ENCODE measurements around the gene TMEM59.
"Not testable (repeated sequence)": the region's sequence is repeated elsewhere in the genome, so short reads cannot be mapped to it uniquely, and the experiment has no call there.

The TMEM59 gene

DNA sequence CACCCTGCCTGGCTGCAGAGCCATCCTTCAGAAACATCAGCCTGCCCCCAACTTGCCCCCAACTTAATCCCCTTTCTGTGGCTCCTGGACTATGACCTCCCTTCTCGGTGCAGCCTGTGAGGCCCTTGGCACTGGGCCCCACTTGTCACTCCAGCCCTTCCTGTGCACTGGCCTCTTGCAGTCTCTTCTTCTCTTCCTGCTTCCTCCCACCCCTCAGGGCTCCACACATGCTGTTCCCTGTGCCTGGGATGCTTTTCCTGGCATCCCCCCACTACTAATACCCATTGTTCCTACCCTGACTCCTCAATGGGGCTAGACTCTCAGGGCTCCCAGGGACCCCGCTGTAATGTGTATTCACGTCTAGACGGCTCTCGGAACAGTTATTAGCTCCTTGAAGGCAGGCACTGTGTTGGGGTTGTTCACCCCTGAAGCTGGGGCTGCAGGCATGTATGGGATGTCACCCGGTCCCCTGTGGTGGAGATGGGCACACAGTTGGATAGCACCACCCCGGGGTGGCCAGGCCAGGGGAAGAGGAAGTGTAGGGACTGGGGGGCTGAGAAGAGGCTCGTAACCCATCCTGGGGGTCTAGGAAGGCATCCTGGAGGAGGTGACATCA, 39.5 kb downstream of the TMEM59 start:
- FAIRE-seq (no peak), DNase-seq (ENCODE audit: insufficient read length, low spot score) (no peak)
- no peak for TF ChIP-seq POLR2A (IDR thresholded peaks at IDR 0.05; ENCODE audit: low read depth, low read length)

DNA sequence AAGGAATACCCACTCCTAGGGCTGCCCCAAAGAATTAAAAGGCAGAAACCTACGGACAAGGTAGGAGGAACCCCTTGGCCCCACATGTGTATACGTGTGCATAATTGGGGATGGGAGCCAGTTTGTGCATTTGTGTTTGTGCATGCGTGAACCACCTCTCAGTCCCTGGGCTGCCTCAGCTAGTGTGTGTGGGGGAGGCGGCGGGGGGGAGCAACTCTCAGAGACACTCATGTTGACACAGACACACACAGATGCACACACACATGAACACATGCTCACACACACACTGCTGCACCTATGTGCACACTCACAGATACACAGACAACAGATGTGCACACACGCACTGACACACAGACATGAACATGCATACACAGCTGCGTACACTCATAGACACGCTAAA, 40.1 kb downstream of the TMEM59 start:
- DNase-seq (ENCODE audit: insufficient read length, low spot score) (no peak), FAIRE-seq (no peak)
- TF ChIP-seq POLR2A (IDR thresholded peaks at IDR 0.05; ENCODE audit: low read depth, low read length), result no peak

DNA sequence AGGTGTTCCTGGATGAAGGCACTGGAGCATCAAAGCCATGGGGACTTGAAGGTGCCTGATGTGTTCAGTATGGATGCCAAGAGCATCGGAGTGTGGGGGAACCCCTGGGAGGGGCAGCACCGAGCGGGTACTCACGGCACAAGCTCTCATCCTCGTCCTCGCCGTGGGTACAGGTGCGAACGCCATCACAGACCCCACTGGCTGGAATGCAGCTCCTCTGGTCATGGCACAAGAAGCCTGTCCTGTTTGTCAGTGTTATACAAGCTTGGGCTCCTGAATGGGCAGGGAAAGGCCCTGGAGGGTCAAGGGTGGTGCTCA, 41.0 kb downstream of the TMEM59 start:
- no peak for FAIRE-seq
- TF ChIP-seq POLR2A (IDR thresholded peaks at IDR 0.05; ENCODE audit: low read depth, low read length), result no peak
- DNase-seq (ENCODE audit: insufficient read length, low spot score), result no peak

DNA sequence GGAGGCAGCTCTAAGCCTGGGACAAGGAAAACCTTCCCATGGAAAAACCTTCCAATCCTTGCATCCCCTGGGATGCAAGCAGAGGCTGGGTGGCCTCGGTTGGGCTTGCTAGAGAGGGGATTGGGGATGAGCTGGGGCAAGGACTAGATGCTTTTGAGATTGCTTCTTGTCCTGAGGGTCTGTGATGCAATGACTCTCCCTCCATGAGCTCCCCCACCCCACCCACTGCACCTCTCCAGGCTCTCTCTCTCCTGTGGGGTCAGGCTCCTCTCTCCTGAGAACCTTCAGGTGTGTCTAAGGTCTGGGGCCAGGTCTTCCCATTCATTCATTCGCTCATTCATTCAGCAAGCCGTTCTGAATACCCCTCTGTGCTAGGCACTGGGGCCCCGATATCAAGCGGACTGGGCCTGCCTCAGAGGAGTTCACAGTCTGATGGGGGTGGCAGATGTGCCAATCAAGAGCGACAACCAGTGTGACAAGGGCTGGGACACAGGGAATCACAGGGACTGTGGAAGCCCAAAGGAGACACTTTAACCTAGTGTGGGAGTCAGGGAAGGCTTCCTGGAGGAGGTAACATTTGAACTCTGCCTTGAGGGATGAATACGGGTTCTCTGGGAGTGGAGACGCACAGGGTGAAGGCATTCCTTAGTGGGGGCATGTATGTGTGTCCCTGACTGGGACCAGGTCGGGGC, 41.5 kb downstream of the TMEM59 start:
- no peak for TF ChIP-seq POLR2A (IDR thresholded peaks at IDR 0.05; ENCODE audit: low read depth, low read length)
- DNase-seq (ENCODE audit: insufficient read length, low spot score) (no peak), FAIRE-seq (no peak)

DNA sequence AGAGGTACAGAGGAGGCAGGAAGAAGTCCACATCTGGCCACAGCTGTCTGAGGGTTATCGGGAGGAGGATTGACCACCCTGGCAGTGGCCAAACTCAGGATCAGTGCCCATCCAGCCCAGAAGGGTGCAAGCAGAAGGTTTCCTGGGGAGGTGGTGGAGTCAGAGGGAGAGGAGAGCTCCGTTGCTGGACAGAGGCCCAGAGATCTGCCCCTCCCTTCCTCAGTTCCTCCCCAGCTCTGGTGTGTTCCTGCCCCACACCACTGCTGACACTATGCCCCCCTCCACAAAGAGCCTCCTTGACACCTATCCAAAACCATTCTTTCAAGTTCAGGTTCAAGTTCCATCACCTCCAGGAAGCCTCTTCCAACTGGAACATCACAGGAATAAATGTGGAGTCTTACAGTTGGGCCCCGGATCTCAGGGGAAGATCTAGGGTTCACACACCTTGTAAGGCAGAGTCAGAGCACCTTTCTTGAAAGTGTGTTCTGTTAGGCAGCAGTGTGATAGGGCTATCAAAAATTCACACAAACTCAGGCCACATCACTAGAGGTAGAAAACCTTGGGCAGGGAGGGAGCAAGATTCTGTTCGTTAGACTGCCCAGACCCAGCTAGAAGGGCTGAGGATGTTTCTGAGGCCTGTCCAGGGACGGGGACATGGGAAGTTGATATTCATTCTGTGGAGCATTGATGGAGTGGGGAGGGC, 42.4 kb downstream of the TMEM59 start:
- no peak for FAIRE-seq
- DNase-seq (ENCODE audit: insufficient read length, low spot score), result no peak
- TF ChIP-seq POLR2A (IDR thresholded peaks at IDR 0.05; ENCODE audit: low read depth, low read length), result no peak

DNA sequence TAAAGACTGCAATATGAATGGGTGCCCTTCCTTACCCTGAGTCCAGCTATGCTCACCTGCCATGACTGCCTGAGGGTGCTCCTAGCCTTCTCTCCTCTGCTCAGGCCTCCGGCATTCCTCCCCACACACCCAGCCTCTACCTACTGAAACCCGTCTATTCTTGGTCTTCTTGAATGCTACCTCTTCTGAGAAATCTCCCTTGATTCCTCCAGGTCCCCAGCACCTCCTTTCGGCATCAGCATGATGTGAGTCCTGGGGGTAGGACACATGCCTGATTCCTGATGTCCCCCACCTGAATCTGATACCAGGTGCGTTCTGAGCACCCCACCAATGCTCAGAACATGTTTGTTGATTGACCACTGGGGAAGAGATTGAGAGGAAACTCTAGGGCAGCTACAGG, 43.6 kb downstream of the TMEM59 start:
- DNase-seq (ENCODE audit: insufficient read length, low spot score), result no peak
- TF ChIP-seq POLR2A (IDR thresholded peaks at IDR 0.05; ENCODE audit: low read depth, low read length), result no peak
- FAIRE-seq, result no peak

DNA sequence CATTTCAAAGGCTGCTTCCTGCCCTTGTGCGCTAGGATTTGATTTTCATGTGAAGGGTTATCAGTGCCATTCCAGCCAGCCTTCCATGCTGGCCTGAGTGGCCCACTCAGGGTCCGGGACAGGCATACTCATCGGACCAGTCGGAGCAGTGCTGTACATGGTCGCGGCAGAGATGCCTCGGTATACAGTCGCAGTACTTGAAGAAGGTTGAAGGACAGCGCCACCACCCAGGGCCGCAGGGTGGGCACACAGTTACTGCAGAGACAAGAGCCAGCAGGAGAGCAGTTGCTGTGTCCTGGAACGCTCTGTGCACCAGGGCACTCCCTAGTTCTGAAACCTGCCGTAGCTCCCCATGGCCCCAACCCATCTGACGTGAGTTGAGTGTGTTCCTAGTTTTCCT, 44.1 kb downstream of the TMEM59 start:
- FAIRE-seq, result no peak
- no peak for DNase-seq (ENCODE audit: insufficient read length, low spot score)
- TF ChIP-seq POLR2A (IDR thresholded peaks at IDR 0.05; ENCODE audit: low read depth, low read length), result no peak

DNA sequence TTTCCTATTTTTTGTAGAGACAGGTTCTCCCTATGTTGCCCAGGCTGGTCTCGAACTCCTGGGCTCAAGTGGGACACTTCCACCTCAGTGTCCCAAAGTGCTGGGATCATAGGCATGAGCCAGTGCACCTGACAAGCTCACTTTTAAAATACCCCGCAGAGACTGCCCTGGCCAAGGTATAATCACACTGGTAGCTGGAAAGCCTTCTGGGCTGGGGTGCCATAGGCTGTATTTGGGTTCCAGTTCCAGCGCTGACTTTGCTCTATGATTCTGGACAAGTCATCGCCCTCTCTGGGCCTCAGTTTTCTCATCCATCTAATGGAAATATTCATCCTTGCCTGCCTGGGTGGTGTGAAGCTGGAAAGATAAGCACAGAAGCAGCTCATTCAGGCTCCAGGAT, 45.4 kb downstream of the TMEM59 start:
- DNase-seq (ENCODE audit: insufficient read length, low spot score) (no peak), FAIRE-seq (no peak)
- no peak for TF ChIP-seq POLR2A (IDR thresholded peaks at IDR 0.05; ENCODE audit: low read depth, low read length)

DNA sequence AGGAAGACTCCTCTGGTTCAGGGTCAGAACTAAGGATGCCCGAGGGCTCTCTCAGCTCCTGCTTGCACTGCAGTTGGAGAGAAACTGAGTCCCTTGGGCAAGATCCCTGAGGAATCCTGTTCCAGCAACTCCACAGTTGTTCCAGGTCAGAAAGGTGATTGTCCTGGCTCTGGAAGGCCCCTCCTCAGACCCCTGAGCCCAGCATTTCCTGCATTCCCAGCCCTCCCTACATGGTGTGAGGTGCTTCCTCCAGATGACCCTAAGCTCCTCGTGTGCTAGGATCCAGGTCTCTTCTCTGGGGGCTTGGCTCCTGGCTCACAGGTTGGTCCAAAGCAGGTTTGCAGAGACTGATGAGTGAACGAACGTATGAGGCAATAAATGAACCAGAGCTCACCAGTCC, 46.5 kb downstream of the TMEM59 start:
- DNase-seq (ENCODE audit: insufficient read length, low spot score) (no peak), FAIRE-seq (no peak)
- TF ChIP-seq POLR2A (IDR thresholded peaks at IDR 0.05; ENCODE audit: low read depth, low read length), result no peak

DNA sequence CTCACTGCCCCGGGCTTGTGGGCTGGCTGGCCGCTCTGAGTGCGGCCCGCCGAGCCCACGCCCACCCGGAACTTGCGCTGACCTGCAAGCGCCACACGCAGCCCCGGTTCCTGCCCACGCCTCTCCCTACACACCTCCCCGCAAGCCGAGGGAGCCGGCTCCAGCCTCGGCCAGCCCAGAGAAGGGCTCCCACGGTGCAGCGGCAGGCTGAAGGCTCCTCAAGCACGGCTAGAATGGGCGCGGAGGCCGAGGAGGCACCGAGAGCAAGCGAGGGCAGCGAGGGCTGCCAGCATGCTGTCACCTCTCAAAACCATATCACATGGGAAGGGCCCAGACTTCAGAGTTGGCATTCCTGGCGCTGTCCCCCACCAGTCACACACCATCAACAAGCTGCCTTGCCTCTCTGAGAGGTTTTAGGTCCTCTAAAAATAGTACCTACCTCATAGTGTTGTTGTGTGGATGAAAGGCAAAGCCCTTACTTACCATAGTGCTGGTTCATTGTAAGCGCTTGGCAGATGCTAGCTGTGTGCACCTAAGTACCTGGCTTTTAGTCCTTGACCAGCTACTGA, 48.4 kb downstream of the TMEM59 start:
- FAIRE-seq (no peak), DNase-seq (ENCODE audit: insufficient read length, low spot score) (no peak)
- no peak for TF ChIP-seq POLR2A (IDR thresholded peaks at IDR 0.05; ENCODE audit: low read depth, low read length)

DNA sequence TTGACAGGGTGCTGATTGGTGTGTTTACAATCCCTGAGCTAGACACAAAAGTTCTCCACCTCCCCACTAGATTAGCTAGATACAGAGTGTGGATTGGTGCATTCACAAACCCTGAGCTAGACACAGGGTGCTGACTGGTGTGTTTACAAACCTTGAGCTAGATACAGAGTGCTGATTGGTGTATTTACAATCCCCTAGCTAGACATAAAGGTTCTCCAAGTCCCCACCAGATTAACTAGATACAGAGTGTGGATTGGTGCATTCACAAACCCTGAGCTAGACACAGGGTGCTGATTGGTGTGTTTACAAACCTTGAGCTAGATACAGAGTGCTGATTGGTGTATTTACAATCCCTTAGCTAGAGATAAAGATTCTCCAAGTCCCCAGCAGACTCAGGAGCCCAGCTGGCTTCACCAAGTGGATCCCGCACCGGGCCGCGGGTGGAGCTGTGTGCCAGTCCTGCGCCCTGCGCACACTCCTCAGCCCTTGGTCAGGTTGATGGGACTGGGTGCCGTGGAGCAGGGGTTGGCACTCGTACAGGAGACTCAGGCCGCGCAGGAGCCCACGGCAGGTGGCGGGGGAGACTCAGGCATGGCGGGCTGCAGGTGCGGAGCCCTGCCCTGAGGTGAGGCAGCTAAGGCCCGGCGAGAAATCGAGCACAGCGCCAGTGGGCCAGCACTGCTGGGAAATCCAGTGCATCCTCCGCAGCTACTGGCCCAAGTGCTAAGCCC, 49.1 kb downstream of the TMEM59 start:
- DNase-seq (ENCODE audit: insufficient read length, low spot score); FAIRE-seq: not testable (repeated sequence)

DNA sequence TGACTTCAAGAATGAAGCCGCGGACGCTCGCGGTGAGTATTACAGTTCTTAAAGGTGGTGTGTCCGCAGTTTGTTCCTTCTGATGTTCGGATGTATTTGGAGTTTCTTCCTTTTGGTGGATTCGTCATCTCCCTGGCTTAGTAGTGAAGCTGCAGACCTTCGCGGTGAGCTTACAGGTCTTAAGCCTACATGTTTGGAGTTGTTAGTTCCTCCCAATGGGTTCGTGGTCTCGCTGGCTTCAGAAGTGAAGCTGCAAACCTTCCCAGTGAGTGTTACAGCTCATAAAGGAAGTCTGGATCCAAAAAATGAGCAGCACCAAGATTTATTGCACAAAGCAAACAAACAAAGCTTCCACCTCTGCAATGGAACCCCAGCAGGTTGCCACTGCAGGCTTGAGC, 49.8 kb downstream of the TMEM59 start:
- no peak for TF ChIP-seq POLR2A (IDR thresholded peaks at IDR 0.05; ENCODE audit: low read depth, low read length)
- DNase-seq (ENCODE audit: insufficient read length, low spot score), result no peak
- FAIRE-seq, result no peak

DNA sequence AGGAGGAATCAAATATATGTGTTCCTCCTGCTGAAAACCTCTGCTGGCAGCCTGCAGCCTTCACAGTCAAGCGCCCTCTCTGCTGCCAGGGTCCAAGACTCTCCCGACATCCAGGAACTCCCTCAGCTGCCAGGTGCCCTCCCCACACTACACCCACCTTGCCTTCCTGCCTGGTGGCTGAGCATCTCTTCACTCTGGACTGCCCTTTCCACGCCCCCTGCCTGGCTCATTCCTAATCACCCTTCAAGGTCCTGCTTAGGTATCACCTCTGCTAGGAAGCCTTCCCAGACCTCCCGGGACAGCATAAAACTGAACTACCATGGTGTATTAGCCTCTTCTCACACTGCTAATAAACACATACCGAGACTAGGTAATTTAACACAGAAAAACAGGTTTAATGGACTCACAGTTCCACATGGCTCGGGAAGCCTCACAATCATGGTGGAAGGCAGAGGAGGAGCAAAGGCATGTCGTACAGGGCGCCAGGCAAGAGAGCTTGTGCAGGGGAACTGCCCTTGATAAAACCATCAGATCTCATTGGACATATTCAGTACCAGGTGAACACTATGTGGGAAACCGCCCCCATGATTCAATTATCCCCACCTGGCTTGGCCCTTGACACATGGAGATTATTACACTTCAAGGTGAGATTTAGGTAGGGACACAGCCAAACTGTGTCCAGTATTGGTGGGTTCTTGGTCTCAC, 50.3 kb downstream of the TMEM59 start:
- TF ChIP-seq POLR2A (IDR thresholded peaks at IDR 0.05; ENCODE audit: low read depth, low read length), result no peak
- DNase-seq (ENCODE audit: insufficient read length, low spot score), result no peak
- no peak for FAIRE-seq

DNA sequence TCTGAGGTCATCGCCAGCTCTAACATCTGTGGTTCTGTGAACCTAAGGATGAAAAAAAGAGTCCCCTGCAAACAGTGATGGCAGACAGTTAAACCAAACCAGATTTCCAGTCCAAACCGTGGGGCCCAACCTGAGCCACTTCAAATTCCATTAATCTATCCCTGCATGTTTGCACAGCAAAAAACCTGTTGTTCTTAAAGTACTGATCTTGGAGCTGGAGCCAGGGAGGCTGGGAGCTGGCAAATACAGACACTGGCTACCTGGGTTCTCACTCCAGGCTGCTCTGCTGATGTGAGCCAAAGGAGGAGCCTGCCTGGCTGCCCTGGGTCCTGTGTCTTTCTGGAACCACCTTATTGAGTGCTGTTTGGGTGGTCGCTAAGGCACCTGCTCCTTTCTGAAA, 51.4 kb downstream of the TMEM59 start:
- DNase-seq (ENCODE audit: insufficient read length, low spot score), result no peak
- FAIRE-seq, result no peak
- TF ChIP-seq POLR2A (IDR thresholded peaks at IDR 0.05; ENCODE audit: low read depth, low read length), result no peak
